A172 (cell line): ENCODE measurements around the gene HOXA3. TPM values are rescaled to one million over a fixed set of nuclear protein-coding genes. Genes with fewer than 3 reads are reported as not detected.

Experiments used
- DNase-seq: peaks from one replicate; pipeline ENCODE4 v3.0.0-alpha.2; 2015; ENCODE audit warnings: low spot score
- total RNA-seq: library from RNA; depleted of rRNA; stranded (reverse); fragments of >200 nt; shearing (Covaris generic); gene quantifications from 2 replicates; pipeline ENCODE4 v1.2.3, GENCODE V29; 2014

Gene HOXA3
- total RNA-seq, 1 experiment from 2014 or later: 0.41 TPM

GRCh38 chr7:27189295-27189996 is 37.1 kb upstream of the HOXA3 start:
- DNase-seq: no peak

DNA sequence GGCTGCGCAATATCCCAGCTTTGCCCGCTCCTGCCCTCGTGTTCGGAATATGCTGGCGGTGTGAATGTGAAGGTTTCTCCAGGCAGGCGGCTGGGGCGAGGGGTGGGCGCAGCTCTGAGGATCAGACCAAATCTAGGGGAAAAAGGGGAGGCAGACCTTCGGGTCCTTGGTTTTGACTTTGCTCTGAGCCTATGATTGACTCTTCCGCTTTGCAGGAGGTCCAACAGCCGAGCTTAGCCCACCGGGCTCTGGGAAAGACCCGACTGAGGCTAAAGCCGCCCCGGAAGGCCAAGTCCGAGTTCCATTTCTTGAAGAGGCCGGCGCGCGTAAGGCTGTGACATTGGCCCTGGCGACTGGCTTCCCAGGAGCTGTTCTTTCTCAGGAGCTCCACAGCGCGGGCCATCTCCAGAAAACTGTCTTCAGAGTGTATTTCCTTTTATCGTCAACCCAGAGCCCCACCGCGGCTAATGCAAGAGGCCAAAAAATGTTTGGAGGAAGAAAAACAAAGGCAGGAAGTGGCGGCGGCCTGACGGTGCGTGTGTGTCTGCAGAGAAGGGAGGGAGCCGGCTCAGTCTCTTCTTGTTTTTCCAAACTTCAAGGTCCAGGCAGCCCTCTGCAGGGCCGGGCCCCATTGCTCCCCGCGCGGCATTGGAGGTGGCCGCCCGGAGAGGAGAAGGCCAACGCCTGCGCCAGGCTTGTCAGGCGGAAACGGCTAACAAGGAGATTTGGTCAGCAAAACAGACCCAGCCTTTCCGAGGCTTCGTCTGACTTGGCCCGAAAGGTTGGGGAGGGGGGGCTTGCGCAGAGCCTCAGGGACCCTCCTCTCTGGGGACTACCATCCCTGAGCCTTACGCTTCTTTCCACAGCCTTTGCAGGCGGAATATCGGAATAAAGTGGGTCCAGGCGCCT is 36.3 kb upstream of the HOXA3 start:
- no peak for DNase-seq

GRCh38 chr7:27187475-27188385 is 35.3 kb upstream of the HOXA3 start:
- DNase-seq: no peak

GRCh38 chr7:27186668-27187474 is 34.5 kb upstream of the HOXA3 start:
- no peak for DNase-seq

DNA sequence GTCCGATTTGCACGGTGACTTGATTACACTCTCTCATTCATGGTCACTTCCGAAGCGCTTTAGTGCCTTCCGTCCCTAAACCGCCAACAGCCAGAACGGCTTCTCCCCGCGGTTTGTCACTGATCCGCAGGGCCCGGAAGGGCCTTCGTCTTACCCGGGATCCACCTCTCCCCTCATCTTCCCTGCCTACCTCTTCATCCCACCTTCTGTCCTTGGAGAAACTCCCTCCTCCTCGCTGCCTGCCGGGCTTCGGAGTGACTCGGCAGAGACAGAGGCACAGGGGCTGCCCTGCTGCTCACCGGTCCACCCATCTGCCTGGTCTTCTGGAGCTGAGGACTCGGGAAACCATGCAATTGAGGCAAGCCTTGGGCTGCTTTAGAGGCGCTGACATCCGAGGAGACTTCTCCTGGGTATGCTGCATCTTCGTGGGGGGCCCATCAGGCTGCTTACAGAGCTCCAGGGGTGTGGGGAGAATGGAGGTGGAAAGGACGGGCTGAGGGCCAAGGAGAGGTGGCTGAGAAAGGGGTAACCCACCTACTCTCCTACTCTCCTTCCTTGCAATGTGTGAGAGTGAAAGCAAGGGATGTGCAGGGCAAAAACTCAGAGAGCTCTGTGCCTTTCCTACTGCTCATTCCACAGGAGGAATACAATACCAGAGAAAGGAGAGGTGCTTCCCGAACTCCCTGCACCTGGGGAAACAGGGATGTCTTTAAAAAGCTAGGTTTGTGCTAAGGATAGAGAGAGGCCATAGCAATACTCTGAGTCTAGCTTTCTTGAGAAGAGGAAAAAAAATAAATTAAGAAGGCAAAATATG is 33.7 kb upstream of the HOXA3 start:
- DNase-seq: no peak

- DNase-seq: no peak
These were observed 32.9 kb upstream of the HOXA3 start, which contains the start of gene HOXA11 for GRCh38 chr7:27185013-27185853. TSS of gene HOXA11 (minus strand) at chr7:27185232. CDS start at chr7:27185144, 88 bp downstream.

- DNase-seq: no peak
These were observed 32.1 kb upstream of the HOXA3 start for GRCh38 chr7:27184337-27185012.

DNA sequence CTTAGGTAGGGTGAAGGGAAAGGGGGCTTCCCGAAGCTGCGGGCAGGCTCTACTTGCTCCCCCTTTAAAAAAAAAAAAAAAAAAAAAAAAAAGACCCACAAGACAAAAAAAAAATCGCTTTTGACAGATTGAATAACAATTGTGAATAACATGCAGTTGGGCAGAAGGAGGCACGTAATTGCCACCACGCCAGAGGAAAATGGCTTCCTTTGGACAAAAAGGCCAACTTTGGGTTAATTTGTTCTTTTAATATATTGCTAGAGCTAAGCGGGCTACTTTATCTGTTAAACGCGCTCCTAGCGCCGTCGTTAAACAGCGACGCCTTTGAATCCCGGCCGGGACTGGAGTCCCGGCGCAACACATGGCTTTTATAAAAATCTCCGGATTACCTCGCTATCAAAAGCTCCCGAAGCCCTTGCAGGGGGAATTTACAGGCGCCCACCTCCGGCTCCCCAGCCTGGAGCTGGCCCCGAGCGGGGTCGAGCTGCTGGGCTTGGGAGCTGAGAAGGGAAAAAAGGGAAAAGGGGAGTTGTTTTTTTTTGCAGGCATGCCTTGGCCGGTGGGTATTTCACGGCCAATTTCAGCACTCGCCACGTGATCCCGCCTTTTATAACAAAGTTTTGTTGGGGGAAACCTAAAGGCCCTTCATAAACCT is 31.4 kb upstream of the HOXA3 start:
- DNase-seq: no peak

- no peak for DNase-seq
These were observed 30.7 kb upstream of the HOXA3 start for GRCh38 chr7:27182861-27183681.

GRCh38 chr7:27182285-27182841 is 30.0 kb upstream of the HOXA3 start:
- DNase-seq: no peak

GRCh38 chr7:27181795-27182275 is 29.5 kb upstream of the HOXA3 start:
- no peak for DNase-seq

- DNase-seq: no peak
These were observed 28.3 kb upstream of the HOXA3 start for GRCh38 chr7:27180431-27181420.

- no peak for DNase-seq
These were observed 27.4 kb upstream of the HOXA3 start for GRCh38 chr7:27179503-27180430.

DNA sequence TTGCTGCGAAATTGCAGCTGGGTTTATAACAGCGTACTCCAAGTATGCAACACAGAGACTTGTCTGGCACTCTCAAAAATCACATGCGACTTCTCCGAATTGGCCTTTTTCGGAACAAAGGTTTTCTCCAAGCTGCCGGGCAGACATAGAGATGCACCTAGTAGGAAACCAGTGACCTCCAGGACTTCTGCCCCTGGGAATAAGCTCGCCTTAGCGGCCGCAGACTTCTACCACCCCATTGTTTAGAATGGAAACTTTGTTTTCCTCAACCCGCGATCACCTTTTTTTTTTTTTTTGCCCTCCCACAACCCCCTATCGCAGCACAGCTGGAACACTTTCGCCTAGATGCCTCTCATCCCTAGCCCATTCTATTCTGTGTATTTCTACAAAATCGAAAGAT is 26.6 kb upstream of the HOXA3 start:
- no peak for DNase-seq
